Right ventricle myocardium superior (tissue), 1 donor: Measurements from ENCODE around the gene DUSP22. TPM values are rescaled to one million over a fixed set of nuclear protein-coding genes. Genes with fewer than 3 reads are reported as not detected.
A peak's percentile ranks its signal among the peaks of the same experiment; 100 is the strongest.

ENCODE experiments used
- ATAC-seq: fragments of 200-7000 bp; cut with Tn5 transposase; one replicate; pipeline ENCODE4 v1.9.1; 2020; ENCODE audit warnings: mild to moderate bottlenecking; ENCODE audit not compliant: poor library complexity
- DNase-seq: peaks from one replicate; pipeline ENCODE4 v3.0.0-alpha.2; 2020
- intact Hi-C: fragments of 100-400 bp; cut with DNase I; formaldehyde crosslinking; loops from one replicate; pipeline ENCODE4 v1.11.2; 2022
- total RNA-seq: library from RNA; stranded (reverse); fragmentation: NEBNext Ultra II Directional; extraction: Animal tissue kit (Norgen Biotek cat#: 25700); gene quantifications from one replicate; pipeline ENCODE4 v1.2.1, GENCODE V29; 2021
- donor health status: DM: no; HTN: yes; CAD: no; lungs with severe emphysema.

The DUSP22 gene
- total RNA-seq, 1 donor from 2014 or later, result 50.5 TPM

GRCh38 chr6:329888-330691, 37.8 kb downstream of the DUSP22 start:
- intact Hi-C loops, result no loop called here
- DNase-seq, result no peak
- ATAC-seq, result no peak

GRCh38 chr6:330948-331347, 38.7 kb downstream of the DUSP22 start:
- intact Hi-C loops, result no loop called here
- DNase-seq (no peak), ATAC-seq (no peak)

GRCh38 chr6:331622-332521, 39.6 kb downstream of the DUSP22 start:
- ATAC-seq (no peak), DNase-seq (no peak)
- intact Hi-C loops, result no loop called here

- intact Hi-C loops, result no loop called here
- DNase-seq, result no peak
- no peak for ATAC-seq
These were observed 40.4 kb downstream of the DUSP22 start for GRCh38 chr6:332671-333070.

DNA sequence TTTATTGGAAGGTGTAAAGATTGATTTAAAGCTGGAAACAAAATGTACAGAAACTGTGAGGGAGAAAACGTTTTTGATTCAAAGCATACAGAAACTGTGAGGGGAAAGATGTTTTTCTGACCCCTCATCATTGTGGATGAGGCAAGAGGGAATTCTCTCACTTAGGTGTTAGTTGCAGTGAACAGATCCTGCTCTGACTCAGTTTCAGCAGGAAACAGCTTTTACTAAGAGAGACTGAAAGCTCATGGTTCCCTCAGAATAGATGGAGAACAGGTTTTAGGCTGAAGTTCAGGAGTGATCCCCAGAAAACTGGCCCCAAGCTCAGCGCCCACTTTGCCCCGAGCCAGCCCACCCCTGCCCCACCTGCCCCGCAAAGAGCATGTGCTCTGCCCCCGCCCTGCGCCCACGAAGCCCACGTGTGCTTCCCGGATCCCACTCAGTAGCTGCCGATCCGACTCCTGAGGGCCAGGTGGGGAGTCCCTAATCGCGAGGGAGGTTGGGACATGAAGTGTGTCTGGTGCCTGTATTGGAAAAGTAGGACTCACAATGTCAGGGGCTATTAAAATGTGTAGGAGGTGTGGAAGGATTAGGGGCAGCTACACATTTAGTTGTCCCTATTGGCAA, 41.2 kb downstream of the DUSP22 start:
- intact Hi-C loops, result no loop called here
- no peak for ATAC-seq
- no peak for DNase-seq

GRCh38 chr6:334536-335510, 42.5 kb downstream of the DUSP22 start:
- intact Hi-C loops, result no loop called here
- no peak for ATAC-seq
- DNase-seq, result peak; percentile 29

GRCh38 chr6:335572-335971, 43.3 kb downstream of the DUSP22 start:
- intact Hi-C loops, result no loop called here
- ATAC-seq (no peak), DNase-seq (peak; percentile 32)

DNA sequence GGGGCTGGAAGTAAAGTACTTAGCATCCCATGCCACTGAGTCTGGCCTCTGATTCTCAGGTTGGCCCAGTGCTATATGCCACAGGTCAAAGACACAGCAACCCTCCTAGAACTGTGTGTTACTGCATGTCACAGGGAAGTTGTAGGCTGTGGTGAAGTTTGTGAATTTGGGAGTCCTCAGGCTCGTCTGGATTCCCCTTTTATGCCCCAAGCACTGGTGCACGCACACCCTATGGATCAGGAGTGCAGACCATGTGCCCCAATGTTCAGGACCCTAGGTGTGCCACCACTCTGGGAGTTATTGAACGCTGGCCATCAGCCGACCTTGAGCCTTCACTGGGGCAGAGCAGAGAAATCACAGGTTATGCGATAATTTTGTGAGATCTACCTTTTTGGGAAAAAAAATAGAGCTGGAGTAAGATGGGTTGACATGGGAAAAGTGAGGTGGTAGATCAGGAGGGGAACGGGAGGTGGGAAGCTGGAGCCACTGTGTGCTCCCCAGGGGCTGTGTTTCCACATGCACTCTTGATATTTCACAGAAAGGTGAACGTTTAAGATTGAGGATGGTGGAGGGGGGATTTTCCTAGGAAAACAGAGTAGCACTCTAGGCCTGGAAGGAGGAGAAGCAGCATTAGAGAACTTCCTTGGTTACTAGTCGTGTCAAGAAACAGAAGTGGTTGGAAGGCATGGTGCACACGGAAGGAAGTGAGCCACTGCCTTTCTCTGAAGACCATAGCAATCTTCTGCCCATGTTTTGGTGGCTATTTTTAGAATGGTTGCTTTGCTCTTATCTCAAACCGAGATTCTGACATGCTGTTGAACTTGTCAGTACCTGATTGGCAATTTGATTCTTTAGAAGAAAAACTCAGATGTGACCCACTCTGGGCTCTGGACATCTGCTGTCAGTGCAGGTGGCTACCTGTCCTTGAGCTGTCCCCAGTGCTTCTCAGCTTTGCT, 44.1 kb downstream of the DUSP22 start:
- ATAC-seq, result peak; percentile 28
- DNase-seq, result peak; percentile 39
- intact Hi-C loops, result no loop called here

GRCh38 chr6:337805-338368, 45.6 kb downstream of the DUSP22 start:
- DNase-seq, result no peak
- peak; percentile 24 for ATAC-seq
- intact Hi-C loops, result no loop called here

DNA sequence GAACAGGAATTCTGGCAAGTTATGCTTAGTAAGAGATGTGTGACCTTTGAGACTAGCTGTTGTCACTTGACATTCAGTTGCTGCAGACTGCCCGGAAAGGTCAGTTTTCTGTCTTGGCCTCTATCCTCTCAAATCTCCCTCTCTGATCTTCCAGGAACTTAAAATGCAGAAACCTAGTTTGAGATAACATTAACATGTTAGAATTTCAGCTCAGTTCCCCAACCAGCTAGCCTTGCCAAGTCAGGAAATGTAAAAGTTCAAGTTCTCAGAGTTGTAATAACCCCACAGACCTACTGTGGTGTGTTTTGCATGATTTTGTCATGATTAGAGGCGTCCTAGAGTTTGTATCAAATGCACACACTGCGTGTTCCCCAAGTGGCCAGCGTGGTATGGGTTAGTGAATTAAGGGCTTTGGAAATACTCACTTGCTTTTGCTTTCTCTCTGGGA, 46.6 kb downstream of the DUSP22 start:
- DNase-seq (no peak), ATAC-seq (no peak)
- intact Hi-C loops, result no loop called here

DNA sequence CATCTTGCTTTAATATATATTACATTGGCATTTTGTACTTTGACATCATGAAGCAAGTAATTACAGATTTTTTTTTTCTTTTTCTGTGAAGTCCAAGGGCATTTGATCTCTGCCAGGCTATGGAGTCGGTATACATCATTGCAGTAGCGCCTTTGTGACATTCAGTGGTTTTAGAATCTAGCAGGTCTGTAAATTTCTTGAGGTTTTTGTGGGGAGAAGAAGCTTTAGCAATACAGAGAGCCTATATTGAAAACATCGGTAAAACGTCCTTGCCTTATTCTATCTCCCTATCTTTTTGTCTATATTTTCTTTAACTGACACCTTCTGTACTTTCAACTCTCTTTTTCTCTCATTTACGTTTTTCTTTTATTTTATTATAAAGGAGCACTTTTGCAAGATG, 47.2 kb downstream of the DUSP22 start:
- ATAC-seq (no peak), DNase-seq (no peak)
- intact Hi-C loops, result no loop called here

GRCh38 chr6:340186-340955, 48.1 kb downstream of the DUSP22 start:
- no peak for DNase-seq
- intact Hi-C loops, result no loop called here
- ATAC-seq, result no peak

DNA sequence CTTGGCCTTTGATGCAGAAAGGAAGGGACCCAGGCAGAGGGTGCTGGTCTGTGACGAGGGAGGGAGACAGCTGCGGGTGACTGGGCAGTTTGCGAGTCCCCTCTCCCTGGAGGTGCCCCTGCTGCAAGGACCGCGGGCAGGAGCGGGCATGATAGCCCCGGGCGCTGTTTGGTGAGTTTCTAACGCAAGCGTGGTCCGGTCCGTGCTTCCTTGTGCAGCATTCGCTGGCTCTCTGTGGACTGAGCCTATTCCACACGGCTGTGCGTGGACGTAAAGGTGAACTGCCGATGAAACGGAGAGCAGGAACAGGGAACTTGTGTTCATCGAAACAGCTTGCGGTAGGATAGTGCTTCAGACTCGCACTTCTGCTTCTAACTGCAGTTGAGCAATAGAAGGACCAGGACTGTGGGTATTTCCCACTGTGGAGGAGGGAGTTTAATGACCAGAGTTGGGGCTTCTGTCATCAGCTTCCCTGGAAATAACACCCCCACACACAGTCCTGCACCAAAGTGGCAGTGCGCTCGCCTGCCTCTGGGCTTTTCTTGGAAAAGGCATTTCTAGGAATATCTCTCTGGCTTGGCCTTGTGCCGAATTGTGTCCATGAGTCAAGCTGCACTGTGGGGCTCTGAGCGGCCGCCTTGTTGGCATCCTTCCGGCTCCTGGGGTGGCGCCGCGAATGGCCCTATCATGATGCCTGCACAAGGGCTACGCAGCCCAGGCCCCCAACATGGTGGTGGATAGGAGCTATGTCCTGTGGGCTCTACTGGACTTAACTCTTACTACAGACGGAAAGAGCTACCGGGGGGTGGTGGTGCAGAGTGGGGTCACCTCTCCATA, 48.9 kb downstream of the DUSP22 start:
- ATAC-seq (peak; percentile 8), DNase-seq (no peak)
- intact Hi-C loops, result no loop called here

GRCh38 chr6:341914-342831, 49.9 kb downstream of the DUSP22 start:
- ATAC-seq (no peak), DNase-seq (no peak)
- intact Hi-C loops, result no loop called here
